H1 (cell line): ENCODE data around the gene HMGB4. TPM values are rescaled to one million over a fixed set of nuclear protein-coding genes. Genes with fewer than 3 reads are reported as not detected.

Experiments
- CTCF ChIA-PET: fragments of 300-600 bp; sonication (Branson Sonifier 250); formaldehyde crosslinking; loops from one replicate; lab custom pipeline; 2021; ENCODE audit not compliant: partially characterized antibody; lab: Charles Lee
- POLR2A ChIA-PET: fragments of 300-600 bp; sonication (Branson Sonifier 250); formaldehyde crosslinking; loops from one replicate; lab custom pipeline; 2021; ENCODE audit warnings: inconsistent platforms; ENCODE audit not compliant: partially characterized antibody; lab: Charles Lee
- DNase-seq, 2 experiments: peaks; one replicate each; pipeline versions ENCODE4 v3.0.0 to v3.0.0-alpha.2; 2010 to 2022; ENCODE audit warnings: low spot score in 2 of 2, low read depth in 1 of 2, mixed read lengths in 1 of 2
- FAIRE-seq: peaks from 2 replicates; lab custom pipeline; 2011; peaks lifted over from hg19 to GRCh38; lab: Jason Lieb, UNC
- H2AFZ ChIP-seq: 2 replicates; pipeline ENCODE4 v1.8.1; 2012; ENCODE audit warnings: low read length, inconsistent platforms
- H2AK5ac ChIP-seq: 2 replicates; pipeline ENCODE4 v1.6.1; 2013; ENCODE audit warnings: low read depth, low read length
- H2BK120ac ChIP-seq: replicated peaks from 2 replicates; pipeline ENCODE3; 2013; ENCODE audit warnings: low read depth, low read length, inconsistent platforms
- H2BK12ac ChIP-seq: 2 replicates; pipeline ENCODE4 v1.6.1; 2013; ENCODE audit warnings: low read depth, low read length
- H2BK15ac ChIP-seq: 2 replicates; pipeline ENCODE4 v1.6.1; 2013; ENCODE audit warnings: low read length
- H2BK20ac ChIP-seq: 2 replicates; pipeline ENCODE4 v1.6.1; 2013; ENCODE audit warnings: low read length
- H2BK5ac ChIP-seq: 2 replicates; pipeline ENCODE4 v1.6.1; 2013; ENCODE audit warnings: low read depth, low read length
- H3K14ac ChIP-seq: 2 replicates; pipeline ENCODE4 v1.6.1; 2013; ENCODE audit warnings: inconsistent platforms; ENCODE audit not compliant: insufficient read length
- H3K18ac ChIP-seq: 2 replicates; pipeline ENCODE4 v1.6.1; 2013; ENCODE audit warnings: low read length; ENCODE audit errors: extremely low read depth
- H3K23ac ChIP-seq: 2 replicates; pipeline ENCODE4 v1.6.1; 2013; ENCODE audit warnings: inconsistent platforms; ENCODE audit not compliant: insufficient read length
- H3K23me2 ChIP-seq: 2 replicates; pipeline ENCODE4 v1.6.1; 2013; ENCODE audit warnings: low read depth, low read length
- H3K27ac ChIP-seq: 2 replicates; pipeline ENCODE4 v1.6.1; 2011; ENCODE audit warnings: low read depth, low read length, inconsistent platforms
- H3K27me3 ChIP-seq, 4 experiments: replicated peaks in 1 of 4; 1 replicate in 1 of 4; 2 replicates in 3 of 4; pipeline versions ENCODE4 v1.6.1 to v1.8.1; 2011 to 2013; ENCODE audit warnings: low read length in 3 of 4, mild to moderate bottlenecking in 3 of 4, inconsistent platforms in 2 of 4, mixed read lengths in 2 of 4, moderate library complexity in 1 of 4; ENCODE audit not compliant: control insufficient read depth in 3 of 4, insufficient read depth in 3 of 4; ENCODE audit errors: extremely low read depth in 1 of 4
- H3K36me3 ChIP-seq, 4 experiments: 2 replicates each; pipeline versions ENCODE4 v1.6.1 to v1.8.1; 2011 to 2013; ENCODE audit warnings: mild to moderate bottlenecking in 4 of 4, low read length in 3 of 4, moderate library complexity in 2 of 4, control low read depth in 1 of 4, inconsistent platforms in 1 of 4; ENCODE audit not compliant: insufficient read depth in 4 of 4, control insufficient read depth in 2 of 4
- H3K4ac ChIP-seq: replicated peaks from 2 replicates; pipeline ENCODE3; 2013; ENCODE audit warnings: low read length, low read depth, mixed read lengths, inconsistent platforms; ENCODE audit not compliant: insufficient read length
- H3K4me1 ChIP-seq, 4 experiments: replicated peaks in 1 of 4; 1 replicate in 1 of 4; 2 replicates in 3 of 4; pipeline versions ENCODE4 v1.6.1 to v1.8.1; 2011 to 2013; ENCODE audit warnings: low read length in 3 of 4, inconsistent platforms in 2 of 4, mixed read lengths in 1 of 4; ENCODE audit not compliant: insufficient read depth in 4 of 4, control insufficient read depth in 3 of 4
- H3K4me2 ChIP-seq, 2 experiments: 2 replicates each; pipeline versions ENCODE4 v1.6.1 to v1.8.1; 2011 to 2013; ENCODE audit warnings: low read depth in 2 of 2, low read length in 2 of 2, control low read depth in 1 of 2, inconsistent platforms in 1 of 2, mild to moderate bottlenecking in 1 of 2; ENCODE audit not compliant: insufficient read depth in 1 of 2
- H3K4me3 ChIP-seq, 4 experiments: fragments of 200-600, 300-600 bp in 1 of 4; sonication (generic), shearing (Covaris generic), sonication (Bioruptor Twin) in 1 of 4; 2 replicates each; pipeline versions ENCODE4 v1.5.1 to v1.8.1; 2011 to 2016; ENCODE audit warnings: low read length in 4 of 4, low read depth in 3 of 4, control low read depth in 2 of 4, inconsistent platforms in 2 of 4, mild to moderate bottlenecking in 2 of 4, mixed read lengths in 1 of 4, moderate library complexity in 1 of 4; ENCODE audit not compliant: insufficient read depth in 2 of 4; ENCODE audit errors: extremely low read depth in 1 of 4
- H3K56ac ChIP-seq: replicated peaks from 2 replicates; pipeline ENCODE3; 2013; ENCODE audit warnings: low read depth, mild to moderate bottlenecking, mixed read lengths, low read length, inconsistent platforms; ENCODE audit not compliant: insufficient read length
- H3K79me1 ChIP-seq: 2 replicates; pipeline ENCODE4 v1.6.1; 2013; ENCODE audit warnings: low read depth, low read length, control low read depth
- H3K79me2 ChIP-seq, 2 experiments: 2 replicates each; pipeline versions ENCODE4 v1.6.1 to v1.8.1; 2012 to 2013; ENCODE audit warnings: low read length in 2 of 2, mild to moderate bottlenecking in 2 of 2, inconsistent platforms in 1 of 2; ENCODE audit not compliant: insufficient read depth in 2 of 2, control insufficient read depth in 1 of 2
- H3K9ac ChIP-seq, 4 experiments: replicated peaks in 1 of 4; 1 replicate in 1 of 4; 2 replicates in 3 of 4; pipeline versions ENCODE4 v1.6.1 to v1.8.1; 2011 to 2013; ENCODE audit warnings: low read depth in 3 of 4, low read length in 3 of 4, control low read depth in 2 of 4, mild to moderate bottlenecking in 2 of 4, moderate library complexity in 2 of 4, inconsistent platforms in 1 of 4; ENCODE audit errors: extremely low read depth in 1 of 4
- H3K9me3 ChIP-seq, 2 experiments: 2 replicates each; pipeline versions ENCODE4 v1.6.1 to v1.8.1; 2012 to 2013; ENCODE audit warnings: mild to moderate bottlenecking in 2 of 2, moderate library complexity in 2 of 2, control low read depth in 1 of 2, inconsistent platforms in 1 of 2, low read depth in 1 of 2, low read length in 1 of 2, mixed read lengths in 1 of 2; ENCODE audit not compliant: insufficient read depth in 2 of 2
- H4K20me1 ChIP-seq, 2 experiments: replicated peaks in 1 of 2; 2 replicates each; pipeline versions ENCODE3 to v1.8.1; 2011 to 2013; ENCODE audit warnings: inconsistent platforms in 2 of 2, low read length in 2 of 2, mild to moderate bottlenecking in 1 of 2; ENCODE audit not compliant: insufficient read depth in 2 of 2, control insufficient read depth in 1 of 2
- H4K5ac ChIP-seq: 2 replicates; pipeline ENCODE4 v1.6.1; 2013; ENCODE audit warnings: low read length, low read depth, mixed read lengths, inconsistent platforms; ENCODE audit not compliant: insufficient read length
- H4K8ac ChIP-seq: 2 replicates; pipeline ENCODE4 v1.8.0; 2013; ENCODE audit warnings: mild to moderate bottlenecking, moderate library complexity, low read length, inconsistent platforms; ENCODE audit not compliant: insufficient read depth; ENCODE audit errors: extremely low read depth
- H4K91ac ChIP-seq: replicated peaks from 2 replicates; pipeline ENCODE3; 2013; ENCODE audit warnings: low read length, mixed read lengths, inconsistent platforms; ENCODE audit not compliant: insufficient read length
- PHF8 ChIP-seq: fragments of 200-600 bp; sonication (generic); conservative IDR thresholded peaks from 2 replicates; pipeline ENCODE4 v1.7.1; 2012; ENCODE audit warnings: low read depth, mild to moderate bottlenecking, inconsistent platforms, low read length, moderate library complexity
- POU5F1 ChIP-seq: IDR thresholded peaks from 2 replicates; pipeline ENCODE4 v1.6.1; 2011; ENCODE audit warnings: low read depth, mild to moderate bottlenecking, low read length, moderate library complexity
- RNF2 ChIP-seq: fragments of 200-900, 300-1000 bp; sonication (generic); IDR thresholded peaks from 2 replicates; pipeline ENCODE4 v1.7.1; 2016; ENCODE audit warnings: borderline replicate concordance, low read depth, mild to moderate bottlenecking, antibody characterized with exemption, low read length; ENCODE audit not compliant: poor library complexity, severe bottlenecking; ENCODE audit errors: missing control alignments
- WGBS, 2 experiments: shearing (Covaris generic) in 1 of 2; methylation state at CpG; one replicate each; pipeline versions ENCODE4 v1.1.6 to v1.1.7; 2013 to 2015; ENCODE audit warnings: low lambda C conversion rate in 2 of 2, mixed read lengths in 2 of 2, inconsistent platforms in 1 of 2, low coverage in 1 of 2, missing lambda C conversion rate in 1 of 2; ENCODE audit not compliant: insufficient replicate concordance in 2 of 2, insufficient coverage in 1 of 2, insufficient read length in 1 of 2; ENCODE audit errors: extremely low coverage in 1 of 2, missing lambda C conversion rate in 1 of 2; 5-methylcytosine and 5-hydroxymethylcytosine counted together
- polyA plus RNA-seq, 7 experiments: library from polyadenylated mRNA; depleted of rRNA in 3 of 7; stranded (reverse) in 5 of 7; unstranded in 2 of 7; fragments of >200 nt in 5 of 7; fragments of 200-250 nt in 2 of 7; gene quantifications; 1 replicate in 5 of 7; 2 replicates in 1 of 7; 4 replicates in 1 of 7; pipeline versions ENCODE4 v1.2.1 to v1.2.3, GENCODE V29; 2011 to 2013; ENCODE audit warnings: missing spikeins in 2 of 7, mixed read lengths in 2 of 7
- total RNA-seq: library from RNA; stranded (reverse); fragmentation: NEBNext Ultra II Directional; extraction: Animal tissue kit (Norgen Biotek cat#: 25700); gene quantifications from 2 replicates; pipeline ENCODE4 v1.2.1, GENCODE V29; 2021
- TF ChIP-seq, protein P1 (sequence below): IDR thresholded peaks from 2 replicates; pipeline ENCODE4 v1.6.1; 2011; ENCODE audit warnings: low read length, improper control_type of control experiment

The HMGB4 gene
- total and polyA plus RNA-seq, 2 of the 8 experiments (the other 6 are each of a cell fraction or from before 2014, with no cell fraction given) = not detected

DNA sequence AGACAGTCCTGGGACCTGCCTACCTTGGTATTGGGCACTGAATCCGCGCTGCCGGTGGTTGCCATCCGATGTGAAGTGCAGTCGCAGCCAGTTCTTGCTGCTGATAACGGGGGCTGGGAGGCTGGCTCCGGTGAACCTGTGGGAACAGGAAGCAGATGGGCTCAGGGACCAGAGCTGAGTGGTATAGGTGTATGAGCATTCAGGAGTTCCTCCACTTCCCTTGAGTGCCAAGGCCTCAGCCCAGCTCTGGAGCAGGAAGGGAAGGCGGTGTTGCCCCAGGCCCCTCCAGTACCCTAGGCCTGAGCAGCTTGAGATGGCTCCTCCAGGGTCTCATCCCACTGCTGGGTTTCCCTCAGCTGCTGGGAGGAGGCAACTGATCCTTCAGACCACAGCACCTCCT is 17.0 kb upstream of the HMGB4 start:
- Histone ChIP-seq H3K9me3 (no peaks in the 10 kb centered on the region), H3K18ac (no peak overlapping the region), H2BK15ac (no peak overlapping the region), H3K56ac (no peak overlapping the region), H3K4me2 (no peak overlapping the region), H3K4me1 (peaks cover 4 to 29% (median 10%) of the 10 kb centered on the region in 4 experiments; a peak in 6 of 7 replicates), H2BK120ac (no peak overlapping the region), H4K5ac (no peak overlapping the region), H2BK12ac (no peak overlapping the region), H4K91ac (no peak overlapping the region), H4K20me1 (peaks cover 0 to 2% of the 10 kb centered on the region in 2 experiments), H2BK5ac (no peak overlapping the region), H2BK20ac (no peak overlapping the region)
- POLR2A ChIA-PET = no interaction called here
- DNase-seq = no peak
- no peak for FAIRE-seq
- TF ChIP-seq POU5F1 (no peak), RNF2 (no peak), PHF8 (no peak)
- TF ChIP-seq, protein P1, sequence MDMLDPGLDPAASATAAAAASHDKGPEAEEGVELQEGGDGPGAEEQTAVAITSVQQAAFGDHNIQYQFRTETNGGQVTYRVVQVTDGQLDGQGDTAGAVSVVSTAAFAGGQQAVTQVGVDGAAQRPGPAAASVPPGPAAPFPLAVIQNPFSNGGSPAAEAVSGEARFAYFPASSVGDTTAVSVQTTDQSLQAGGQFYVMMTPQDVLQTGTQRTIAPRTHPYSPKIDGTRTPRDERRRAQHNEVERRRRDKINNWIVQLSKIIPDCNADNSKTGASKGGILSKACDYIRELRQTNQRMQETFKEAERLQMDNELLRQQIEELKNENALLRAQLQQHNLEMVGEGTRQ = no peak
- TF ChIP-seq, all 59 proteins: peak for 0
- Histone ChIP-seq H3K23ac (no peak overlapping the region), H3K79me2 (no peaks in the 10 kb centered on the region), H3K27me3 (no peaks in the 10 kb centered on the region), H2AK5ac (no peak overlapping the region), H3K4me3 (no peak overlapping the region), H3K4ac (no peak overlapping the region), H3K27ac (no peak overlapping the region), H3K9ac (no peak overlapping the region), H2AFZ (no peak overlapping the region), H3K79me1 (no peaks in the 10 kb centered on the region), H4K8ac (no peak overlapping the region), H3K23me2 (0 out of 2 replicates have a peak, but pooled peaks cover 1% of the 10 kb centered on the region), H3K36me3 (peaks cover 0 to 2% (median 0%) of the 10 kb centered on the region in 4 experiments; a peak in 2 of 8 replicates), H3K14ac (no peak overlapping the region)
- 92% methylated on average over 8 of the region's 8 CpGs; no CpG with 5 or more reads in 1 of the 2 experiments for WGBS, 2 experiments
- CTCF ChIA-PET = interaction anchor here (0.7 to 1.3 kb wide), 2 partner anchors 34 to 260 kb away, joined by 3 read pairs; no protein-coding TSS in a partner anchor
